H9 (cell line): ENCODE data around the gene DGCR8. TPM values are rescaled to one million over a fixed set of nuclear protein-coding genes. Genes with fewer than 3 reads are reported as not detected.

Source experiments
- DNase-seq: peaks from one replicate; pipeline ENCODE4 v3.0.0-alpha.2; 2017
- H2AFZ ChIP-seq: one replicate; pipeline ENCODE4 v1.6.1; 2013; ENCODE audit warnings: mild to moderate bottlenecking, low read length, control low read depth, moderate library complexity
- H2AK5ac ChIP-seq: 2 replicates; pipeline ENCODE4 v1.6.1; 2013; ENCODE audit warnings: low read length, control low read depth, mixed read lengths; ENCODE audit not compliant: insufficient read length
- H2BK120ac ChIP-seq: one replicate; pipeline ENCODE4 v1.6.1; 2013; ENCODE audit warnings: low read depth, mild to moderate bottlenecking, low read length, control low read depth, inconsistent platforms; ENCODE audit not compliant: poor library complexity, severe bottlenecking
- H2BK12ac ChIP-seq: 2 replicates; pipeline ENCODE4 v1.6.1; 2013; ENCODE audit warnings: low read length, control low read depth, mixed read lengths, low read depth; ENCODE audit not compliant: insufficient read length
- H2BK15ac ChIP-seq: 2 replicates; pipeline ENCODE4 v1.6.1; 2013; ENCODE audit warnings: low read depth, low read length, control low read depth
- H2BK20ac ChIP-seq: one replicate; pipeline ENCODE4 v1.6.1; 2013; ENCODE audit warnings: low read depth, mild to moderate bottlenecking, low read length, control low read depth, inconsistent platforms; ENCODE audit not compliant: poor library complexity, severe bottlenecking
- H2BK5ac ChIP-seq: 2 replicates; pipeline ENCODE4 v1.6.1; 2013; ENCODE audit warnings: low read length, control low read depth, mixed read lengths; ENCODE audit not compliant: insufficient read length
- H3K14ac ChIP-seq: 2 replicates; pipeline ENCODE4 v1.6.1; 2013; ENCODE audit warnings: low read length, control low read depth; ENCODE audit not compliant: insufficient read depth
- H3K18ac ChIP-seq: 2 replicates; pipeline ENCODE4 v1.6.1; 2013; ENCODE audit warnings: low read depth, mild to moderate bottlenecking, mixed read lengths, low read length, control low read depth; ENCODE audit not compliant: insufficient read length
- H3K23ac ChIP-seq: 2 replicates; pipeline ENCODE4 v1.6.1; 2013; ENCODE audit warnings: low read length, control low read depth, mixed read lengths, low read depth; ENCODE audit not compliant: insufficient read length
- H3K23me2 ChIP-seq: 2 replicates; pipeline ENCODE4 v1.6.1; 2013; ENCODE audit warnings: low read depth, mild to moderate bottlenecking, mixed read lengths, low read length, control low read depth; ENCODE audit not compliant: insufficient read length, poor library complexity, severe bottlenecking
- H3K27ac ChIP-seq: 2 replicates; pipeline ENCODE4 v1.5.1; 2013; ENCODE audit warnings: low read length, control low read depth, mixed read lengths, low read depth; ENCODE audit not compliant: insufficient read length
- H3K27me3 ChIP-seq: 2 replicates; pipeline ENCODE4 v1.6.1; 2013; ENCODE audit warnings: low read length, control low read depth, inconsistent platforms; ENCODE audit not compliant: insufficient read depth
- H3K4ac ChIP-seq: 2 replicates; pipeline ENCODE4 v1.6.1; 2013; ENCODE audit warnings: low read depth, mild to moderate bottlenecking, control low read depth, inconsistent platforms, low read length, moderate library complexity
- H3K4me1 ChIP-seq: 2 replicates; pipeline ENCODE4 v1.6.1; 2013; ENCODE audit warnings: low read length, control low read depth, inconsistent platforms; ENCODE audit not compliant: insufficient read depth
- H3K4me2 ChIP-seq: 2 replicates; pipeline ENCODE4 v1.6.1; 2013; ENCODE audit warnings: low read length, control low read depth, mixed read lengths; ENCODE audit not compliant: insufficient read length, insufficient read depth
- H3K56ac ChIP-seq: 2 replicates; pipeline ENCODE4 v1.6.1; 2013; ENCODE audit warnings: low read depth, mild to moderate bottlenecking, mixed read lengths, low read length, control low read depth; ENCODE audit not compliant: insufficient read length
- H3K79me1 ChIP-seq: 2 replicates; pipeline ENCODE4 v1.6.1; 2013; ENCODE audit warnings: low read depth, mild to moderate bottlenecking, moderate library complexity, low read length, control low read depth, inconsistent platforms; ENCODE audit not compliant: insufficient read depth, poor library complexity, severe bottlenecking
- H3K79me2 ChIP-seq: 2 replicates; pipeline ENCODE4 v1.6.1; 2013; ENCODE audit warnings: low read length, control low read depth, inconsistent platforms; ENCODE audit not compliant: insufficient read depth
- H3K9ac ChIP-seq: 2 replicates; pipeline ENCODE4 v1.6.1; 2013; ENCODE audit warnings: low read length, control low read depth, mixed read lengths; ENCODE audit not compliant: insufficient read length; ENCODE audit errors: extremely low read depth
- H3K9me3 ChIP-seq: one replicate; pipeline ENCODE4 v1.6.1; 2013; ENCODE audit warnings: low read depth, low read length, inconsistent platforms; ENCODE audit not compliant: control insufficient read depth
- H3T11ph ChIP-seq: one replicate; pipeline ENCODE4 v1.6.1; 2013; ENCODE audit warnings: mild to moderate bottlenecking, low read length, control low read depth, inconsistent platforms
- H4K20me1 ChIP-seq: one replicate; pipeline ENCODE4 v1.6.1; 2013; ENCODE audit not compliant: control insufficient read depth, insufficient read length, insufficient read depth
- H4K5ac ChIP-seq: 2 replicates; pipeline ENCODE4 v1.6.1; 2013; ENCODE audit warnings: low read depth, mild to moderate bottlenecking, mixed read lengths, low read length, control low read depth; ENCODE audit not compliant: insufficient read length
- H4K8ac ChIP-seq: replicated peaks from 2 replicates; pipeline ENCODE4 v1.6.1; 2013; ENCODE audit warnings: low read length, control low read depth, mixed read lengths, low read depth; ENCODE audit not compliant: insufficient read length
- H4K91ac ChIP-seq: 2 replicates; pipeline ENCODE4 v1.6.1; 2013; ENCODE audit warnings: low read depth, mild to moderate bottlenecking, moderate library complexity, mixed read lengths, low read length, control low read depth; ENCODE audit not compliant: insufficient read length
- H3K27ac Mint-ChIP-seq, 3 experiments: 2 replicates in 2 of 3; 3 replicates in 1 of 3; pipeline ENCODE4 v1.8.0; 2020 to 2021; ENCODE audit warnings: mixed read lengths in 3 of 3, mild to moderate bottlenecking in 1 of 3, moderate library complexity in 1 of 3
- H3K27me3 Mint-ChIP-seq: 2 replicates; pipeline ENCODE4 v1.8.0; 2021; ENCODE audit warnings: low read depth, mild to moderate bottlenecking, moderate library complexity, mixed read lengths
- H3K36me3 Mint-ChIP-seq, 3 experiments: 2 replicates in 2 of 3; 3 replicates in 1 of 3; pipeline ENCODE4 v1.8.0; 2020 to 2021; ENCODE audit warnings: low read depth in 3 of 3, mixed read lengths in 3 of 3; ENCODE audit not compliant: insufficient read depth in 1 of 3
- H3K4me1 Mint-ChIP-seq, 2 experiments: 2 replicates each; pipeline ENCODE4 v1.8.0; 2020; ENCODE audit warnings: mixed read lengths in 2 of 2
- H3K4me3 Mint-ChIP-seq, 2 experiments: 2 replicates in 1 of 2; 3 replicates in 1 of 2; pipeline ENCODE4 v1.8.0; 2020 to 2021; ENCODE audit warnings: mild to moderate bottlenecking in 2 of 2, mixed read lengths in 2 of 2, moderate library complexity in 1 of 2
- H3K9me3 Mint-ChIP-seq, 2 experiments: 2 replicates in 1 of 2; 3 replicates in 1 of 2; pipeline ENCODE4 v1.8.0; 2020; ENCODE audit warnings: mild to moderate bottlenecking in 2 of 2, mixed read lengths in 2 of 2, moderate library complexity in 1 of 2
- CTCF ChIP-seq: fragments of 200-600 bp; sonication (generic); conservative IDR thresholded peaks from 3 replicates; pipeline ENCODE4 v1.8.0; 2021; ENCODE audit warnings: antibody characterized with exemption, mild to moderate bottlenecking
- WGBS: extraction: QIAGEN DNeasy Blood & Tissue Kit; methylation state at CpG from one replicate; pipeline ENCODE4 v1.1.7; 2013; ENCODE audit warnings: missing lambda C conversion rate, low lambda C conversion rate, mixed read lengths; ENCODE audit not compliant: insufficient read length; ENCODE audit errors: extremely low coverage; 5-methylcytosine and 5-hydroxymethylcytosine counted together
- total RNA-seq: library from RNA; stranded (reverse); gene quantifications from 2 replicates; pipeline ENCODE4 v1.2.1, GENCODE V29; 2021

Gene DGCR8
- total RNA-seq, 1 experiment from 2014 or later, result 74.5 TPM

GRCh38 chr22:20061481-20061861 is 18.6 kb upstream of the DGCR8 start:
- Histone ChIP-seq H4K5ac (no peak overlapping the region), H2AFZ (no peak overlapping the region), H2BK15ac (no peak overlapping the region), H4K20me1 (no peaks in the 10 kb centered on the region), H2BK120ac (no peak overlapping the region), H3K14ac (no peak overlapping the region), H3K4ac (no peak overlapping the region), H3K9me3 (no peaks in the 10 kb centered on the region), H3K27ac (no peak overlapping the region), H4K91ac (no peak overlapping the region), H2BK5ac (no peak overlapping the region), H2BK20ac (no peak overlapping the region), H3K4me2 (no peak overlapping the region), H3K23me2 (no peaks in the 10 kb centered on the region), H3K79me2 (no peaks in the 10 kb centered on the region), H3K9ac (no peak overlapping the region), H3K23ac (no peak overlapping the region), H4K8ac (no peak overlapping the region), H3T11ph (no peak overlapping the region), H3K56ac (no peak overlapping the region), H2BK12ac (no peak overlapping the region), H3K18ac (no peak overlapping the region), H3K4me1 (no peaks in the 10 kb centered on the region), H3K79me1 (no peaks in the 10 kb centered on the region), H2AK5ac (no peak overlapping the region), H3K27me3 (no peaks in the 10 kb centered on the region)
- no peak overlapping the region for H3K27ac Mint-ChIP-seq
- WGBS, result no CpG with 5 or more reads among the region's 11 CpGs
- H3K4me3 Mint-ChIP-seq, result no peak overlapping the region
- H3K9me3 Mint-ChIP-seq, result no peaks in the 10 kb centered on the region
- no peak for TF ChIP-seq CTCF
- no peaks in the 10 kb centered on the region for H3K4me1 Mint-ChIP-seq
- peaks cover 0 to 5% (median 3%) of the 10 kb centered on the region in 3 experiments; a peak in 2 of 7 replicates for H3K36me3 Mint-ChIP-seq
- no peaks in the 10 kb centered on the region; the same call in 1 of the 2 replicates for H3K27me3 Mint-ChIP-seq
- DNase-seq, result no peak
